Muscle layer of colon (tissue), 2 donors: ENCODE data around the gene ANKAR.
"Not testable (repeated sequence)": the region's sequence is repeated elsewhere in the genome, so short reads cannot be mapped to it uniquely, and the experiment has no call there.

Experiments
- H3K27ac ChIP-seq: one replicate; pipeline ENCODE4 v1.7.0; 2013; ENCODE audit warnings: low read depth, mild to moderate bottlenecking, low read length, moderate library complexity
- H3K27me3 ChIP-seq, 2 donors: one replicate each; pipeline ENCODE4 v1.7.0; 2013; ENCODE audit warnings: low read length in 2 of 2, mild to moderate bottlenecking in 2 of 2; ENCODE audit not compliant: insufficient read depth in 2 of 2, control insufficient read depth in 1 of 2
- H3K36me3 ChIP-seq: one replicate; pipeline ENCODE4 v1.7.0; 2013; ENCODE audit warnings: mild to moderate bottlenecking, low read length; ENCODE audit not compliant: insufficient read depth
- H3K4me1 ChIP-seq: one replicate; pipeline ENCODE4 v1.7.0; 2013; ENCODE audit warnings: mild to moderate bottlenecking, low read length; ENCODE audit not compliant: insufficient read depth
- H3K4me3 ChIP-seq, 2 donors: one replicate each; pipeline ENCODE4 v1.7.0; 2013; ENCODE audit warnings: low read length in 2 of 2, low read depth in 1 of 2, mild to moderate bottlenecking in 1 of 2, moderate library complexity in 1 of 2
- H3K9ac ChIP-seq: one replicate; pipeline ENCODE4 v1.7.0; 2013; ENCODE audit warnings: low read length
- H3K9me3 ChIP-seq: one replicate; pipeline ENCODE4 v1.7.0; 2013; ENCODE audit warnings: mild to moderate bottlenecking, low read length
- donor health status: abdominal sarcoma.
- donor health status: Adenocarcinoma of cecum.

ANKAR gene

GRCh38 chr2:189641002-189641401, 33.5 kb upstream of the ANKAR start:
- Histone ChIP-seq H3K4me3 (no peak overlapping the region), H3K27me3 (no peaks in the 10 kb centered on the region), H3K27ac (no peak overlapping the region), H3K9ac (no peak overlapping the region), H3K9me3 (no peaks in the 10 kb centered on the region), H3K4me1 (no peaks in the 10 kb centered on the region), H3K36me3 (no peaks in the 10 kb centered on the region)

GRCh38 chr2:189641590-189641989, 32.9 kb upstream of the ANKAR start:
- Histone ChIP-seq H3K9me3 (no peaks in the 10 kb centered on the region), H3K36me3 (no peaks in the 10 kb centered on the region)

GRCh38 chr2:189646521-189646920, 27.9 kb upstream of the ANKAR start:
- Histone ChIP-seq H3K36me3 (no peaks in the 10 kb centered on the region), H3K4me3 (no peak overlapping the region), H3K27me3 (no peaks in the 10 kb centered on the region), H3K4me1 (no peaks in the 10 kb centered on the region), H3K27ac (no peak overlapping the region), H3K9me3 (no peaks in the 10 kb centered on the region), H3K9ac (no peak overlapping the region)

More at GRCh38 chr2:189641590-189641989, 32.9 kb upstream of the ANKAR start:
- no peaks in the 10 kb centered on the region for H3K4me1 ChIP-seq
- no peak overlapping the region for H3K9ac ChIP-seq
- H3K27ac ChIP-seq = no peak overlapping the region
- H3K27me3 ChIP-seq = no peaks in the 10 kb centered on the region
- no peak overlapping the region for H3K4me3 ChIP-seq

- no peaks in the 10 kb centered on the region for H3K36me3 ChIP-seq
- H3K4me3 ChIP-seq = no peak overlapping the region
- H3K27ac ChIP-seq = no peak overlapping the region
- no peaks in the 10 kb centered on the region for H3K9me3 ChIP-seq
- no peaks in the 10 kb centered on the region for H3K4me1 ChIP-seq
- no peak overlapping the region for H3K9ac ChIP-seq
- no peaks in the 10 kb centered on the region for H3K27me3 ChIP-seq
Observed at GRCh38 chr2:189648846-189649509, 25.5 kb upstream of the ANKAR start.

GRCh38 chr2:189651284-189651683, 23.2 kb upstream of the ANKAR start:
- H3K4me1 ChIP-seq = no peaks in the 10 kb centered on the region
- H3K27me3 ChIP-seq = no peaks in the 10 kb centered on the region
- no peak overlapping the region for H3K4me3 ChIP-seq
- no peak overlapping the region for H3K27ac ChIP-seq
- H3K9me3 ChIP-seq = no peaks in the 10 kb centered on the region
- H3K9ac ChIP-seq = no peak overlapping the region
- no peaks in the 10 kb centered on the region for H3K36me3 ChIP-seq

- not testable (repeated sequence) for H3K9me3 ChIP-seq, H3K27me3 ChIP-seq, H3K36me3 ChIP-seq, H3K4me3 ChIP-seq, H3K9ac ChIP-seq, H3K4me1 ChIP-seq, H3K27ac ChIP-seq
Observed at GRCh38 chr2:189653464-189653863, 21.0 kb upstream of the ANKAR start.

GRCh38 chr2:189654641-189655040, 19.8 kb upstream of the ANKAR start:
- Histone ChIP-seq H3K9ac (no peak overlapping the region), H3K27ac (no peak overlapping the region), H3K4me3 (no peak overlapping the region), H3K9me3 (no peaks in the 10 kb centered on the region), H3K27me3 (no peaks in the 10 kb centered on the region), H3K4me1 (no peaks in the 10 kb centered on the region), H3K36me3 (no peaks in the 10 kb centered on the region)

- Histone ChIP-seq H3K9ac (no peak overlapping the region), H3K4me3 (no peak overlapping the region), H3K27ac (no peak overlapping the region), H3K27me3 (no peaks in the 10 kb centered on the region), H3K4me1 (peaks cover 10% of the 10 kb centered on the region), H3K9me3 (no peaks in the 10 kb centered on the region), H3K36me3 (no peaks in the 10 kb centered on the region)
Observed at GRCh38 chr2:189657867-189658266, 16.6 kb upstream of the ANKAR start.

GRCh38 chr2:189658306-189659212, 15.9 kb upstream of the ANKAR start:
- H3K4me1 ChIP-seq = peaks cover 11% of the 10 kb centered on the region

GRCh38 chr2:189659734-189660133, 14.7 kb upstream of the ANKAR start:
- no peaks in the 10 kb centered on the region for H3K9me3 ChIP-seq
- no peak overlapping the region for H3K9ac ChIP-seq
- peaks cover 18% of the 10 kb centered on the region for H3K4me1 ChIP-seq
- H3K4me3 ChIP-seq = no peak overlapping the region
- no peaks in the 10 kb centered on the region for H3K36me3 ChIP-seq
- H3K27me3 ChIP-seq = no peaks in the 10 kb centered on the region
- H3K27ac ChIP-seq = no peak overlapping the region

More at GRCh38 chr2:189658306-189659212, 15.9 kb upstream of the ANKAR start:
- no peak overlapping the region for H3K27ac ChIP-seq
- H3K9me3 ChIP-seq = no peaks in the 10 kb centered on the region
- no peak overlapping the region for H3K9ac ChIP-seq
- no peaks in the 10 kb centered on the region for H3K27me3 ChIP-seq
- H3K36me3 ChIP-seq = no peaks in the 10 kb centered on the region
- H3K4me3 ChIP-seq = no peak overlapping the region

- Histone ChIP-seq H3K4me1 (peaks cover 22% of the 10 kb centered on the region), H3K27ac (no peak overlapping the region)
Observed at GRCh38 chr2:189660803-189661147, 13.7 kb upstream of the ANKAR start.

More at GRCh38 chr2:189660803-189661147, 13.7 kb upstream of the ANKAR start:
- H3K36me3 ChIP-seq = no peaks in the 10 kb centered on the region
- no peak overlapping the region for H3K4me3 ChIP-seq
- H3K9me3 ChIP-seq = no peaks in the 10 kb centered on the region
- H3K9ac ChIP-seq = no peak overlapping the region
- H3K27me3 ChIP-seq = no peaks in the 10 kb centered on the region
